HEK293 (cell line): Measurements from ENCODE around the gene SLC5A7.

Experiments
- CTCF ChIA-PET: fragments of 350-600 bp; formaldehyde crosslinking; extraction: SDS; loops from one replicate; lab custom pipeline; 2021; ENCODE audit warnings: antibody characterized with exemption; lab: Yijun Ruan, JAX
- POLR2A ChIA-PET: fragments of 300-600 bp; formaldehyde crosslinking; extraction: SDS; loops from one replicate; lab custom pipeline; 2020; ENCODE audit warnings: antibody characterized with exemption, inconsistent platforms; lab: Yijun Ruan, JAX
- H3K27ac ChIP-seq: fragments of 200-500 bp; sonication (Bioruptor generic); 2 replicates; pipeline ENCODE4 v1.5.1; 2014; ENCODE audit warnings: low read depth, low read length, control low read depth, inconsistent platforms; ENCODE audit errors: extremely low read depth
- H3K36me3 ChIP-seq, 2 experiments: fragments of 200-500 bp in 1 of 2; sonication (Bioruptor generic) in 1 of 2; 1 replicate in 1 of 2; 2 replicates in 1 of 2; pipeline ENCODE4 v1.5.1; 2014 to 2017; ENCODE audit warnings: inconsistent platforms in 2 of 2, low read length in 2 of 2; ENCODE audit not compliant: control insufficient read depth in 2 of 2, insufficient read depth in 1 of 2
- H3K4me1 ChIP-seq: fragments of 200-500 bp; sonication (Bioruptor generic); 2 replicates; pipeline ENCODE4 v1.5.1; 2014; ENCODE audit warnings: mild to moderate bottlenecking, low read length, inconsistent platforms; ENCODE audit not compliant: control insufficient read depth, insufficient read depth
- H3K4me3 ChIP-seq: 2 replicates; pipeline ENCODE4 v1.5.1; 2011; ENCODE audit warnings: low read depth, mild to moderate bottlenecking, control low read depth, low read length, moderate library complexity
- H3K9me3 ChIP-seq: fragments of 200-500 bp; sonication (Bioruptor generic); 2 replicates; pipeline ENCODE4 v1.5.1; 2014; ENCODE audit warnings: low read depth, low read length, inconsistent platforms; ENCODE audit not compliant: control insufficient read depth, insufficient read depth
- AEBP2 ChIP-seq: fragments of 450-650 bp; formaldehyde crosslinking; IDR thresholded peaks from 2 replicates; pipeline ENCODE4 v1.5.1; 2016; ENCODE audit warnings: missing biosample characterization, missing genetic modification characterization, borderline replicate concordance
- CTCF ChIP-seq: fragments of 450-650 bp; formaldehyde crosslinking; IDR thresholded peaks from 2 replicates; pipeline ENCODE4 v1.5.1; 2016; ENCODE audit warnings: missing biosample characterization, missing genetic modification characterization
- HIC1 ChIP-seq: fragments of 450-650 bp; formaldehyde crosslinking; IDR thresholded peaks from 2 replicates; pipeline ENCODE4 v1.5.1; 2016; ENCODE audit warnings: missing biosample characterization, missing genetic modification characterization
- KLF8 ChIP-seq: fragments of 450-650 bp; formaldehyde crosslinking; IDR thresholded peaks from 2 replicates; pipeline ENCODE4 v1.5.1; 2016; ENCODE audit warnings: missing biosample characterization, missing genetic modification characterization
- REST ChIP-seq: fragments of 450-650 bp; formaldehyde crosslinking; IDR thresholded peaks from 2 replicates; pipeline ENCODE4 v1.5.1; 2016; ENCODE audit warnings: missing biosample characterization, missing genetic modification characterization
- ZBTB44 ChIP-seq: fragments of 450-650 bp; IDR thresholded peaks from 2 replicates; pipeline ENCODE4 v1.5.1; 2018; ENCODE audit warnings: missing biosample characterization, mild to moderate bottlenecking, missing genetic modification characterization
- ZFP37 ChIP-seq: fragments of 450-650 bp; formaldehyde crosslinking; IDR thresholded peaks from 2 replicates; pipeline ENCODE4 v1.5.1; 2016; ENCODE audit warnings: missing biosample characterization, missing genetic modification characterization
- ZNF121 ChIP-seq: fragments of 450-650 bp; formaldehyde crosslinking; IDR thresholded peaks from 2 replicates; pipeline ENCODE4 v1.5.1; 2016; ENCODE audit warnings: missing biosample characterization, missing genetic modification characterization
- ZNF133 ChIP-seq: fragments of 450-650 bp; formaldehyde crosslinking; IDR thresholded peaks from 2 replicates; pipeline ENCODE4 v1.5.1; 2016; ENCODE audit warnings: missing biosample characterization, missing genetic modification characterization
- ZNF292 ChIP-seq: fragments of 450-650 bp; formaldehyde crosslinking; IDR thresholded peaks from 2 replicates; pipeline ENCODE4 v1.5.1; 2016; ENCODE audit warnings: low read depth, missing biosample characterization, missing genetic modification characterization, borderline replicate concordance
- ZNF311 ChIP-seq: fragments of 450-650 bp; formaldehyde crosslinking; IDR thresholded peaks from 2 replicates; pipeline ENCODE4 v1.5.1; 2017; ENCODE audit warnings: missing biosample characterization, missing genetic modification characterization, borderline replicate concordance
- ZNF350 ChIP-seq: fragments of 450-650 bp; formaldehyde crosslinking; IDR thresholded peaks from 2 replicates; pipeline ENCODE4 v1.5.0; 2017; ENCODE audit warnings: missing biosample characterization, mild to moderate bottlenecking, missing genetic modification characterization
- ZNF510 ChIP-seq: fragments of 450-650 bp; formaldehyde crosslinking; IDR thresholded peaks from 2 replicates; pipeline ENCODE4 v1.5.1; 2018; ENCODE audit warnings: mild to moderate bottlenecking, missing genetic modification characterization, missing biosample characterization; ENCODE audit not compliant: insufficient replicate concordance
- ZNF514 ChIP-seq: fragments of 450-650 bp; formaldehyde crosslinking; IDR thresholded peaks from 2 replicates; pipeline ENCODE4 v1.5.1; 2016; ENCODE audit warnings: missing biosample characterization, missing genetic modification characterization
- ZNF571 ChIP-seq: fragments of 450-650 bp; formaldehyde crosslinking; IDR thresholded peaks from 2 replicates; pipeline ENCODE4 v1.5.0; 2017; ENCODE audit warnings: missing biosample characterization, missing genetic modification characterization
- ZNF677 ChIP-seq: fragments of 450-650 bp; IDR thresholded peaks from 2 replicates; pipeline ENCODE4 v1.5.0; 2018; ENCODE audit warnings: missing biosample characterization, mild to moderate bottlenecking, missing genetic modification characterization, moderate library complexity

Gene SLC5A7

GRCh38 chr2:107992069-107992468 is 5.7 kb downstream of the SLC5A7 start:
- Histone ChIP-seq H3K36me3 (no peaks in the 10 kb centered on the region), H3K4me3 (no peak overlapping the region), H3K27ac (no peak overlapping the region), H3K9me3 (no peaks in the 10 kb centered on the region), H3K4me1 (no peaks in the 10 kb centered on the region)
- TF ChIP-seq AEBP2 (tag by site-specific recombination) (no peak), ZNF510 (tag by site-specific recombination) (no peak), KLF8 (tag by site-specific recombination) (no peak), ZNF121 (tag by site-specific recombination) (no peak), ZBTB44 (tag by site-specific recombination) (no peak), CTCF (tag by site-specific recombination) (no peak), ZNF677 (no peak), ZNF514 (tag by site-specific recombination) (no peak), ZFP37 (tag by site-specific recombination) (no peak), REST (no peak), HIC1 (tag by site-specific recombination) (no peak), ZNF292 (tag by site-specific recombination) (no peak)
- ChIA-PET CTCF (no interaction called here), POLR2A (no interaction called here)

- POLR2A ChIA-PET = no interaction called here
- H3K27ac ChIP-seq = no peak overlapping the region
- no peaks in the 10 kb centered on the region for H3K36me3 ChIP-seq
- CTCF ChIA-PET = no interaction called here
- H3K4me1 ChIP-seq = no peaks in the 10 kb centered on the region
- H3K4me3 ChIP-seq = no peak overlapping the region
- TF ChIP-seq ZNF311 (tag by site-specific recombination) (no peak), ZNF350 (tag by site-specific recombination) (no peak), ZNF133 (tag by site-specific recombination) (no peak), ZNF571 (tag by site-specific recombination) (no peak)
- H3K9me3 ChIP-seq = no peaks in the 10 kb centered on the region
Measured at GRCh38 chr2:107999158-107999557, 12.8 kb downstream of the SLC5A7 start.
